A549 treated with DMSO at 1 μM for 4 hours (cell line): ENCODE data around the gene DLX3. TPM values are rescaled to one million over a fixed set of nuclear protein-coding genes. Genes with fewer than 3 reads are reported as not detected.

Source experiments
- total RNA-seq: library from RNA; stranded (reverse); fragments of 200-300 nt; extraction: Qiagen RNA extraction; gene quantifications from 5 replicates; pipeline ENCODE4 v1.2.3, GENCODE V29; 2022; ENCODE audit warnings: low read depth

DLX3 gene
- total RNA-seq = 0.08 to 0.28 TPM (median 0.14 TPM) in 5 replicates

GRCh38 chr17:49995055-49995738, at the start of gene DLX3:
Gene DLX3 (minus strand): TSS chr17:49995224. CDS start chr17:49994998, 226 bp downstream.

GRCh38 chr17:49969134-49969759, 25.8 kb downstream of the DLX3 start, which contains the start of gene DLX4:
Gene DLX4 (plus strand): TSS chr17:49969190. CDS start chr17:49969469, 279 bp downstream.

Other genes with a start within 250 kb of the DLX3 start
- 0.68 to 1.3 TPM (median 1.1 TPM) in 5 replicates for gene FAM117A, start 231.1 kb downstream of the DLX3 start, total RNA-seq
- 27.8 to 33.3 TPM (median 31.2 TPM) in 5 replicates for gene KAT7, start 206.5 kb downstream of the DLX3 start, total RNA-seq
- not detected in 5 replicates for gene TAC4, start 147.2 kb downstream of the DLX3 start, total RNA-seq
- 2.4 to 3.3 TPM (median 3.0 TPM) in 5 replicates for gene DLX4, start 26.0 kb downstream of the DLX3 start, total RNA-seq
- gene ITGA3, start 60.9 kb upstream of the DLX3 start, total RNA-seq = 429 to 478 TPM (median 448 TPM) in 5 replicates
- gene PDK2, start 100.1 kb upstream of the DLX3 start, total RNA-seq = 18.8 to 21.6 TPM (median 19.0 TPM) in 5 replicates
- 0.24 to 0.51 TPM (median 0.38 TPM) in 5 replicates for gene SAMD14, start 134.9 kb upstream of the DLX3 start, total RNA-seq
- 45.7 to 65.4 TPM (median 59.4 TPM) in 5 replicates for gene PPP1R9B, start 155.5 kb upstream of the DLX3 start, total RNA-seq
- 1.5 to 2.7 TPM (median 1.8 TPM) in 5 replicates for gene SGCA, start 170.8 kb upstream of the DLX3 start, total RNA-seq
- gene COL1A1, start 206.4 kb upstream of the DLX3 start, total RNA-seq = 8.5 to 11.9 TPM (median 9.5 TPM) in 5 replicates